Adrenal gland (tissue), 5 donors: ENCODE results near the gene SCARB1.

ENCODE experiments used
- POLR2A ChIP-seq, 2 donors: fragments of 450-650 bp; IDR thresholded peaks; one replicate each; pipeline ENCODE4 v1.6.1; 2017; ENCODE audit warnings: antibody characterized with exemption in 2 of 2, mild to moderate bottlenecking in 2 of 2, moderate library complexity in 1 of 2
- TF ChIP-seq, protein P1 (sequence below), 6 experiments: fragments of 450-650 bp in 4 of 6; fragments of 200-600 bp in 2 of 6; sonication (generic) in 1 of 6; IDR thresholded peaks; 1 replicate in 5 of 6; 2 replicates in 1 of 6; pipeline versions ENCODE4 v1.5.1 to v1.8.0; 2016 to 2021; ENCODE audit warnings: antibody characterized with exemption in 6 of 6, mild to moderate bottlenecking in 2 of 6, moderate library complexity in 1 of 6
- donor health status: DM: no; HTN: no; CAD: no.

DNA sequence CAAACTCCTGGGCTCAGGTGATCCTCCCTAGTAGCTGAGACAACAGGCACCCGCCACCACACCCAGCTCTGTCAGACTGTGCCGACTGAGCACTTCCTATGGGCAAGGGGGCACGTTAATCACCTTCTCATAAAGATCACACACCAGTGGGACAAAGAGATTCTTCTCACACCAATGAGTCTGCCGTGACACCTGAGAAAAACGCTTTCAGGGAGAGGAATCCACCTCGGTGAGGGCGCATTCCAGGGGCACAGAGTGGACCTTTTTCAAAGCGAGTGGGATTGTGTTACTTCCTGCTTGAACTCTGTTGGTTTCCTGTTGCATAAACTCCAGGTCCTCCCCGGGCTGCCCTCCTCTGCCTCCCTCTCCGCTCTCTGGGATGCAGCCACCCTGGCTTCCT is 17.5 kb upstream of the SCARB1 start:
- TF ChIP-seq, protein P1, sequence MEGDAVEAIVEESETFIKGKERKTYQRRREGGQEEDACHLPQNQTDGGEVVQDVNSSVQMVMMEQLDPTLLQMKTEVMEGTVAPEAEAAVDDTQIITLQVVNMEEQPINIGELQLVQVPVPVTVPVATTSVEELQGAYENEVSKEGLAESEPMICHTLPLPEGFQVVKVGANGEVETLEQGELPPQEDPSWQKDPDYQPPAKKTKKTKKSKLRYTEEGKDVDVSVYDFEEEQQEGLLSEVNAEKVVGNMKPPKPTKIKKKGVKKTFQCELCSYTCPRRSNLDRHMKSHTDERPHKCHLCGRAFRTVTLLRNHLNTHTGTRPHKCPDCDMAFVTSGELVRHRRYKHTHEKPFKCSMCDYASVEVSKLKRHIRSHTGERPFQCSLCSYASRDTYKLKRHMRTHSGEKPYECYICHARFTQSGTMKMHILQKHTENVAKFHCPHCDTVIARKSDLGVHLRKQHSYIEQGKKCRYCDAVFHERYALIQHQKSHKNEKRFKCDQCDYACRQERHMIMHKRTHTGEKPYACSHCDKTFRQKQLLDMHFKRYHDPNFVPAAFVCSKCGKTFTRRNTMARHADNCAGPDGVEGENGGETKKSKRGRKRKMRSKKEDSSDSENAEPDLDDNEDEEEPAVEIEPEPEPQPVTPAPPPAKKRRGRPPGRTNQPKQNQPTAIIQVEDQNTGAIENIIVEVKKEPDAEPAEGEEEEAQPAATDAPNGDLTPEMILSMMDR (IDR thresholded peaks at IDR 0.05): no peak
- TF ChIP-seq POLR2A (IDR thresholded peaks at IDR 0.05): no peak
